Transverse colon (tissue), 4 donors: ENCODE data around the gene WWC1. TPM values are rescaled to one million over a fixed set of nuclear protein-coding genes. Genes with fewer than 3 reads are reported as not detected.

Experiments used
- DNase-seq: peaks from one replicate; pipeline ENCODE4 v3.0.0-alpha.2; 2019
- H3K27ac ChIP-seq, 4 donors: fragments of 200-600 bp; sonication (generic); 2 replicates each; pipeline ENCODE4 v1.5.1; 2016 to 2018; ENCODE audit warnings: inconsistent platforms in 4 of 4
- H3K27me3 ChIP-seq: fragments of 200-600 bp; sonication (generic); 2 replicates; pipeline ENCODE4 v1.5.1; 2017; ENCODE audit warnings: inconsistent platforms
- H3K36me3 ChIP-seq, 4 donors: fragments of 200-600 bp; sonication (generic); 2 replicates each; pipeline ENCODE4 v1.5.1; 2017 to 2019; ENCODE audit warnings: inconsistent platforms in 4 of 4
- H3K4me1 ChIP-seq, 4 donors: fragments of 200-600 bp; sonication (generic); 2 replicates each; pipeline ENCODE4 v1.5.1; 2017 to 2020; ENCODE audit warnings: inconsistent platforms in 4 of 4
- H3K4me3 ChIP-seq, 4 donors: fragments of 200-600 bp; sonication (generic); 1 replicate in 1 of 4; 2 replicates in 3 of 4; pipeline versions ENCODE4 v1.5.1 to v1.6.1; 2017 to 2019; ENCODE audit warnings: inconsistent platforms in 4 of 4
- H3K9me3 ChIP-seq, 2 donors: fragments of 200-600 bp; sonication (generic); 2 replicates each; pipeline ENCODE4 v1.5.1; 2017 to 2019; ENCODE audit warnings: inconsistent platforms in 2 of 2
- CTCF ChIP-seq, 5 experiments: fragments of 200-600 bp in 3 of 5; fragments of 450-650 bp in 2 of 5; sonication (generic) in 3 of 5; IDR thresholded peaks; 1 replicate in 2 of 5; 2 replicates in 3 of 5; pipeline ENCODE4 v1.5.1; 2016 to 2017; ENCODE audit warnings: antibody characterized with exemption in 5 of 5, inconsistent platforms in 3 of 5, mild to moderate bottlenecking in 2 of 5, moderate library complexity in 1 of 5
- EP300 ChIP-seq: sonication (generic); formaldehyde crosslinking; IDR thresholded peaks from one replicate; pipeline ENCODE4 v1.6.1; 2017; ENCODE audit warnings: antibody characterized with exemption, low read depth
- POLR2A ChIP-seq: fragments of 450-650 bp; IDR thresholded peaks from one replicate; pipeline ENCODE4 v1.6.1; 2016; ENCODE audit warnings: antibody characterized with exemption, mild to moderate bottlenecking, moderate library complexity
- POLR2AphosphoS5 ChIP-seq, 3 donors: sonication (generic); formaldehyde crosslinking; IDR thresholded peaks; one replicate each; pipeline ENCODE4 v1.6.1; 2016; ENCODE audit warnings: antibody characterized with exemption in 3 of 3
- WGBS, 2 donors: methylation state at CpG; one replicate each; pipeline ENCODE4 v1.1.5; 2018; ENCODE audit warnings: low coverage in 1 of 2; 5-methylcytosine and 5-hydroxymethylcytosine counted together
- in situ Hi-C, 4 donors: fragments of 200-750 bp; cut with MboI; loops; one replicate each; pipeline versions ENCODE4 v1.15.0 to v1.15.1; 2017; ENCODE audit warnings: low sequenced_read_pairs in 3 of 4, low pct_ligation_motif_present in 1 of 4, low pct_unique_long_range_greater_than_20kb in 1 of 4
- intact Hi-C: fragments of 100-400 bp; cut with DNase I; formaldehyde crosslinking; loops from one replicate; pipeline ENCODE4 v1.15.1; 2023; ENCODE audit warnings: low total_unique reads
- total RNA-seq, 4 donors: library from RNA; depleted of rRNA; stranded (reverse); fragments of >200 nt; gene quantifications; one replicate each; pipeline ENCODE4 v1.1.0, GENCODE V29; 2016

WWC1 gene
- total RNA-seq, 4 donors from 2014 or later = 10.1 to 34.8 (median 16.8) TPM

DNA sequence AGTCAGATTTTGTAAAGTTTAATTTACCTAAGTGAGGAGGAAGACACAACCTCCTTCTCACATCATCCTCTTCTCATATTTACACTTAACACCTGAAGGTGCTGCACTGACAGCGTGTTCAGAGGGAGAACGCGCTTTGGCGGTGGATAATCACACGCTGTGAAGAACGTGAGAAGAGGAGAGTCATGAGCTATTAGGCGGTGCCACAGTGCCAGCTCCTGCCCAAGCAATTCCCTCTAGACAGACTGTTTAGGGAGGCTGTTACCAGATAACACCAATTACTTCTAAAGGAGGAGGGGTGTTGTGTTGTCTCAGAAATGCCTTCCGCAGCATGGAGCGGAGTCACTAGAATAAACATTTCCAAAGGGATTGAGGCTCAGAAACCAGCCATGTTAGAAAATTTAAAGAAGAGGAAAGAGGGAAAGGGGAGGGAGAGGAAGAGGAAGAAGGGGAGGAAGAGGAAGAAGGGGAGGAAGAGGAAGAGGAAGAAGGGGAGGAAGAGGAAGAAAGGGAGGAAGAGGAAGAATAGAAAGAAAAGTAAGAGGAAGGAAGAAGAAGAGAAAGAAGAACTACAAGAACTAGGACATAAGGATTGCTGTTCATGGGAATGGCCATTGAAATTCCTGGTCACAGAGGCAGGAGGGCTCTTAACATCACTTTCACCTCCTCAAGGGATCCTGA lies 37.3 kb upstream of the WWC1 start:
- TF ChIP-seq POLR2AphosphoS5 (IDR thresholded peaks at IDR 0.05) (no peak), EP300 (no peak), POLR2A (no peak), CTCF (IDR thresholded peaks at IDR 0.05) (no peak)
- H3K36me3 ChIP-seq = no peaks in the 10 kb centered on the region
- H3K9me3 ChIP-seq = no peaks in the 10 kb centered on the region
- intact Hi-C loops (no loop called here), in situ Hi-C loops (loop anchor here in 1 of 4 donors (25.0 kb wide), 1 partner anchor 183 kb away; no protein-coding TSS in a partner anchor)
- WGBS, 2 donors = 84 to 92% methylated on average over 9 of the region's 9 CpGs
- H3K4me1 ChIP-seq = no peaks in the 10 kb centered on the region
- no peaks in the 10 kb centered on the region for H3K27me3 ChIP-seq
- no peak overlapping the region for H3K4me3 ChIP-seq
- no peak for DNase-seq
- H3K27ac ChIP-seq = no peak overlapping the region

- intact Hi-C loops = no loop called here
- Histone ChIP-seq H3K27me3 (no peaks in the 10 kb centered on the region), H3K36me3 (no peaks in the 10 kb centered on the region), H3K4me3 (no peak overlapping the region), H3K4me1 (peaks cover 0 to 22% (median 12%) of the 10 kb centered on the region in 4 donors), H3K27ac (peak overlapping the region in 3 of 4 donors; percentile 18 to 44 (median 23)), H3K9me3 (no peaks in the 10 kb centered on the region)
- peak in 1 of 3 donors; percentile 13 for TF ChIP-seq POLR2AphosphoS5 (IDR thresholded peaks at IDR 0.05)
- no peak for TF ChIP-seq POLR2A
- DNase-seq = peak; percentile 20
- WGBS, 2 donors = 46% methylated on average over 15 of the region's 15 CpGs; no CpG with 5 or more reads in 1 of the 2 donors
- in situ Hi-C loops = loop anchor here in 1 of 4 donors (25.0 kb wide), 1 partner anchor 177 kb away; no protein-coding TSS in a partner anchor
These were observed 30.9 kb upstream of the WWC1 start for GRCh38 chr5:168260353-168261226.

DNA sequence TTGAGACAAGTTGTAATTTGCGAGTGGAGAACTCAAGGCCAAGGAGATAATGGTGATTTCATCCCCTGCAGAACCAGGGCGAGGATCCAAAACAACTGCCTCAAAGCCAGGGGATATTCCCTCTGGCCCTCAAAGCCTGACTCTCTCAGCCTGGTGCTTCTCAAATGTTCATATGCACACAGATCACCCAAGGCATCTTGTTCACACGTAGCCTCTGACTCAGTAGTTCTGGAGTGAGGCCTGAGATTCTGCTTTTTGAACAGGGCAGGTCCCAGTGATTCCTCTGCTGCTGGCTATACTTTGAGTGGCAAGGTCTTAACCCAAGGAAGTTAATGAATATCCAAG lies 30.2 kb upstream of the WWC1 start:
- no peaks in the 10 kb centered on the region for H3K36me3 ChIP-seq
- intact Hi-C loops = no loop called here
- DNase-seq = no peak
- H3K27ac ChIP-seq = peak overlapping the region in 2 of 4 donors; percentile 23 to 44
- 40% methylated on average over 3 of the region's 3 CpGs; no CpG with 5 or more reads in 1 of the 2 donors for WGBS, 2 donors
- in situ Hi-C loops = loop anchor here in 1 of 4 donors (25.0 kb wide), 1 partner anchor 176 kb away; no protein-coding TSS in a partner anchor
- H3K4me1 ChIP-seq = peaks cover 0 to 22% (median 12%) of the 10 kb centered on the region in 4 donors
- TF ChIP-seq POLR2A (no peak), POLR2AphosphoS5 (IDR thresholded peaks at IDR 0.05) (no peak), EP300 (no peak), CTCF (IDR thresholded peaks at IDR 0.05) (no peak)
- H3K27me3 ChIP-seq = no peaks in the 10 kb centered on the region
- H3K9me3 ChIP-seq = no peaks in the 10 kb centered on the region
- H3K4me3 ChIP-seq = no peak overlapping the region

DNA sequence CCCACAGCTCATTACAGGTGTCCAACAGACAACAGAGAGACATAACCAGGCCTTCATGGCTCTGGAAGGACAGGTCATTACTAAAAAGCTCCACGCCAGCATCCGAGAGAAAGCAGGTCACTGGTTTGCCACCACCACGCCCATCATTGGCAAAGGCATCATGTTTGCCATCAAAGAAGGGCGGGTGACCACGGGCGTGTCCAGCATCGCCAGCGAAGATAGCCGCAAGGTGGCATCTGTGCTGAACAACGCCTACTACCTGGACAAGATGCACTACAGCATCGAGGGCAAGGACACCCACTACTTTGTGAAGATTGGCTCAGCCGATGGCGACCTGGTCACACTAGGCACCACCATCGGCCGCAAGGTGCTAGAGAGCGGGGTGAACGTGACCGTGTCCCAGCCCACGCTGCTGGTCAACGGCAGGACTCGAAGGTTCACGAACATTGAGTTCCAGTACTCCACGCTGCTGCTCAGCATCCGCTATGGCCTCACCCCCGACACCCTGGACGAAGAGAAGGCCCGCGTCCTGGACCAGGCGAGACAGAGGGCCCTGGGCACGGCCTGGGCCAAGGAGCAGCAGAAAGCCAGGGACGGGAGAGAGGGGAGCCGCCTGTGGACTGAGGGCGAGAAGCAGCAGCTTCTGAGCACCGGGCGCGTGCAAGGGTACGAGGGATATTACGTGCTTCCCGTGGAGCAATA lies 29.3 kb upstream of the WWC1 start:
- no peak overlapping the region for H3K4me3 ChIP-seq
- TF ChIP-seq POLR2AphosphoS5 (IDR thresholded peaks at IDR 0.05) (no peak), EP300 (no peak), CTCF (IDR thresholded peaks at IDR 0.05) (no peak), POLR2A (no peak)
- no peaks in the 10 kb centered on the region for H3K9me3 ChIP-seq
- in situ Hi-C loops = loop anchor here in 1 of 4 donors (25.0 kb wide), 1 partner anchor 175 kb away; no protein-coding TSS in a partner anchor
- H3K27ac ChIP-seq = no peak overlapping the region
- DNase-seq = peak; percentile 39
- 77 to 90% methylated on average over 9 to 39 of the region's 39 CpGs for WGBS, 2 donors
- intact Hi-C loops = no loop called here
- H3K4me1 ChIP-seq = peaks cover 0 to 22% (median 12%) of the 10 kb centered on the region in 4 donors
- H3K27me3 ChIP-seq = no peaks in the 10 kb centered on the region
- no peaks in the 10 kb centered on the region for H3K36me3 ChIP-seq
